Measurements from ENCODE around the gene C19orf25. TPM values are rescaled to one million over a fixed set of nuclear protein-coding genes. Genes with fewer than 3 reads are reported as not detected.

C19orf25 gene
- total and polyA plus RNA-seq, 9 of the 15 experiments (the other 6 are each of a cell fraction or from before 2014, with no cell fraction given) = 0.79 to 96.0 (median 36.1) TPM

DNA sequence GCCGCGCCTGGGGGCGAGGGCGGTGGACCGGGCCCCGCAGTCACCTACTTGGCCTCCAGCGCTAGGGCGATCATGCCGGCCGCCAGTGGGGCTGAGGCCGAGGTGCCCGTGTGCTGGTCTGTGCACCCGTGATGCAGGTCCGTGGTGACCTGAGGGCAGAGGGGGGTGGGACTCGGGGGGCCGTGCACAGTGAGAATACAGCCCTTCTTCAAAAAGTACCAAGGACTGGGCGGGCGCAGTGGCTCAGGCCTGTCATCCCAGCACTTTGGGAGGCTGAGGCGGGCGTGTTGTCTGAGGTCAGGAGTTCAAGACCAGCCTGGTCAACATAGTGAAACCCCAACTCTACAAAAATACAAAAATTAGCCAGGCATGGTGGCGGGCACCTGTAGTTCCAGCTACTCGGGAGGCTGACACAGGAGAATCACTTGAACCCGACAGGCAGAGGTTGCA lies 5.0 kb upstream of the C19orf25 start:
- intact Hi-C loops (cut with micrococcal nuclease) = no loop called here
- no peak for FAIRE-seq
- Histone ChIP-seq H3K79me2 (ENCODE audit: control insufficient read depth, insufficient read depth, low read length) (peaks cover under 1% of the 10 kb centered on the region; the same call in 2 of the 3 replicates), H2AFZ (ENCODE audit: low read depth, low read length) (no peak overlapping the region), H3K9me1 (ENCODE audit: control insufficient read depth, insufficient read depth, low read length) (no peaks in the 10 kb centered on the region), H3K9ac (ENCODE audit: insufficient read depth in 1 of 2, low read depth in 2 of 2, low read length in 2 of 2) (no peak overlapping the region), H3K9me3 (replicated peaks; ENCODE audit: control insufficient read depth, insufficient read depth, low read depth, low read length) (no peaks in the 10 kb centered on the region), H3K36me3 (ENCODE audit: control insufficient read depth, insufficient read depth, low read length) (no peaks in the 10 kb centered on the region), H3K27me3 (ENCODE audit: control insufficient read depth in 2 of 2, insufficient read depth in 2 of 2, low read length in 2 of 2) (no peaks in the 10 kb centered on the region), H3K4me2 (ENCODE audit: insufficient read depth, low read length) (no peak overlapping the region), H3K4me3 (no peak overlapping the region), H4K20me1 (replicated peaks; ENCODE audit: control insufficient read depth, insufficient read depth, low read length) (no peaks in the 10 kb centered on the region), H3K4me1 (replicated peaks in 1 of 2; ENCODE audit: control insufficient read depth in 2 of 2, insufficient read depth in 2 of 2, low read length in 2 of 2) (peaks cover 0 to 64% of the 10 kb centered on the region in 2 experiments; a peak in 4 of 5 replicates), H3K27ac (ENCODE audit: extremely low read depth, low read depth, low read length) (no peak overlapping the region)
- no peak for DNase-seq (ENCODE audit: extremely low read depth in 1 of 4, low spot score in 3 of 4)
- ChIA-PET CTCF (ENCODE audit: low intra/inter-chr PET ratio) (interaction anchor here (0.6 kb wide), 1 partner anchor 11 kb away, joined by 3 read pairs; no protein-coding TSS in a partner anchor), POLR2A (no interaction called here)
- no TSS peak for BruUV-seq (replicated peaks)
- TF ChIP-seq MTA1 (IDR thresholded peaks at IDR 0.05; ENCODE audit: borderline replicate concordance) (no peak), ZNF274 (IDR thresholded peaks at IDR 0.05; ENCODE audit: borderline replicate concordance, low read depth, low read length) (no peak), ZBTB7A (IDR thresholded peaks at IDR 0.05; ENCODE audit: borderline replicate concordance, control insufficient read depth, low read depth, low read length) (no peak)
- in situ Hi-C loops (cut with MboI) = no loop called here
- 65% methylated on average over 9 of the region's 23 CpGs for WGBS (ENCODE audit: insufficient coverage, low coverage, missing lambda C conversion rate)
- ATAC-seq = no peak

DNA sequence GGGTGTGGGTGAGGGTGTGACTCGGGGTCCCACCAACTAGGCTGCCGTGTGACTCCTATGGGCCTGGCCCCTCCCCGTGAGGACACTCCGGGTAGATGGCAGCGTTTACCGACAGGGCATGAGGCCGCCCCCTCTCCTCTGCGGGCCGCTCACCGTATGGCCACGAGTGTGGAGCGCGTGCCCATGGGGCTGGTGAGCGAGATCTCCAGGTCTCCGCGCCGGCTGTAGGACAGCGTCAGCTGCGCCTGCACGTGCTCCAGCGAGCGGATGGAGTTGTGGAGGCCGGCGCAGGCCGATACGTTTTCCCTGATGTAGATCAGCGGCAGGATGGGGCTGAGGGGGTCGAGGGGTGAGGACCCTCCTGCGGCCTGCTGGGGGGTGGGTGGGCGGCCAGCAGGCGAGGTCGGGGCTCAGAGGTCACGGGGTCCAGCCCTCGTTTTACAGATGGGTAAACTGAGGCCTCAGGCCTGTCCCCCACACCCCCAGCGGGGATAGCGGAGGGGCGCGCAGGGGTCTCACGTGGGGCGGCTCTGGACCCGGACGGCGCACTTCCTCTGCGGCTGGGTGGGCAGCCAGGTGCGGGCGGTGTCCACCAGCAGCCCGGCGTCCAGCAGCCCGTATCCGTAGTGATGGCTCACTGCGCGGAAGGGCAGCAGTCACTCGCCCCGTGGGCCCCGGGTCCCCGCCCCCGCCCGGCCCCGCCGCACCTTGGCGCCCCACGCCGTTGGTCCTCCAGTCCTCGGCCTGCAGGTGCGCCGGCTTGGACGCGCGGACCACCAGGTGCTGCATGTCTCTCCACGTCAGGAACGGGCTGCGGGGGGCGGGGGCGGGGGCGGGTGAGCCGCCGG lies 4.3 kb upstream of the C19orf25 start:
- FAIRE-seq (no peak), DNase-seq (ENCODE audit: extremely low read depth in 1 of 4, low spot score in 3 of 4) (no peak), ATAC-seq (no peak)
- H3K9ac ChIP-seq (ENCODE audit: insufficient read depth in 1 of 2, low read depth in 2 of 2, low read length in 2 of 2) = peak overlapping the region in 1 of 2 experiments; percentile 10; a peak in 1 of 4 replicates
- CTCF ChIA-PET (ENCODE audit: low intra/inter-chr PET ratio) = no interaction called here
- POLR2A ChIA-PET = no interaction called here
- H4K20me1 ChIP-seq (replicated peaks; ENCODE audit: control insufficient read depth, insufficient read depth, low read length) = no peaks in the 10 kb centered on the region
- no peaks in the 10 kb centered on the region for H3K27me3 ChIP-seq (ENCODE audit: control insufficient read depth in 2 of 2, insufficient read depth in 2 of 2, low read length in 2 of 2)
- no TSS peak for BruUV-seq (replicated peaks)
- peaks cover 7% of the 10 kb centered on the region for H3K79me2 ChIP-seq (ENCODE audit: control insufficient read depth, insufficient read depth, low read length)
- in situ Hi-C loops (cut with MboI) = no loop called here
- H3K4me1 ChIP-seq (replicated peaks in 1 of 2; ENCODE audit: control insufficient read depth in 2 of 2, insufficient read depth in 2 of 2, low read length in 2 of 2) = peaks cover 0 to 65% of the 10 kb centered on the region in 2 experiments; a peak in 2 of 5 replicates
- H3K4me2 ChIP-seq (ENCODE audit: insufficient read depth, low read length) = no peak overlapping the region
- no peak overlapping the region for H2AFZ ChIP-seq (ENCODE audit: low read depth, low read length)
- no peaks in the 10 kb centered on the region for H3K9me3 ChIP-seq (replicated peaks; ENCODE audit: control insufficient read depth, insufficient read depth, low read depth, low read length)
- no peak overlapping the region for H3K27ac ChIP-seq (ENCODE audit: extremely low read depth, low read depth, low read length)
- no peak for TF ChIP-seq SMARCE1 (IDR thresholded peaks at IDR 0.05)
- peak; percentile 51; the same call in 1 of the 2 replicates for TF ChIP-seq HNRNPL (IDR thresholded peaks at IDR 0.05; ENCODE audit: low read depth, low read length)
- TF ChIP-seq, protein P1, sequence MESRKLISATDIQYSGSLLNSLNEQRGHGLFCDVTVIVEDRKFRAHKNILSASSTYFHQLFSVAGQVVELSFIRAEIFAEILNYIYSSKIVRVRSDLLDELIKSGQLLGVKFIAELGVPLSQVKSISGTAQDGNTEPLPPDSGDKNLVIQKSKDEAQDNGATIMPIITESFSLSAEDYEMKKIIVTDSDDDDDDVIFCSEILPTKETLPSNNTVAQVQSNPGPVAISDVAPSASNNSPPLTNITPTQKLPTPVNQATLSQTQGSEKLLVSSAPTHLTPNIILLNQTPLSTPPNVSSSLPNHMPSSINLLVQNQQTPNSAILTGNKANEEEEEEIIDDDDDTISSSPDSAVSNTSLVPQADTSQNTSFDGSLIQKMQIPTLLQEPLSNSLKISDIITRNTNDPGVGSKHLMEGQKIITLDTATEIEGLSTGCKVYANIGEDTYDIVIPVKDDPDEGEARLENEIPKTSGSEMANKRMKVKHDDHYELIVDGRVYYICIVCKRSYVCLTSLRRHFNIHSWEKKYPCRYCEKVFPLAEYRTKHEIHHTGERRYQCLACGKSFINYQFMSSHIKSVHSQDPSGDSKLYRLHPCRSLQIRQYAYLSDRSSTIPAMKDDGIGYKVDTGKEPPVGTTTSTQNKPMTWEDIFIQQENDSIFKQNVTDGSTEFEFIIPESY (CRISPR knock-in tag; IDR thresholded peaks at IDR 0.05) = 0 out of 2 replicates have a peak, but pooled peaks have one; percentile 17
- intact Hi-C loops (cut with micrococcal nuclease) = no loop called here
- no peaks in the 10 kb centered on the region; the same call in 2 of the 3 replicates for H3K36me3 ChIP-seq (ENCODE audit: control insufficient read depth, insufficient read depth, low read length)
- 90% methylated on average over 34 of the region's 77 CpGs for WGBS (ENCODE audit: insufficient coverage, low coverage, missing lambda C conversion rate)
- H3K9me1 ChIP-seq (ENCODE audit: control insufficient read depth, insufficient read depth, low read length) = no peaks in the 10 kb centered on the region
- no peak overlapping the region for H3K4me3 ChIP-seq

Data from K562 (cell line).